Measurements from ENCODE around the gene SPACA9. TPM values are rescaled to one million over a fixed set of nuclear protein-coding genes. Genes with fewer than 3 reads are reported as not detected.

SPACA9 gene
- total and polyA plus RNA-seq, 2 of the 4 experiments (the other 2 are of a cell fraction): 0.90 to 4.9 TPM

DNA sequence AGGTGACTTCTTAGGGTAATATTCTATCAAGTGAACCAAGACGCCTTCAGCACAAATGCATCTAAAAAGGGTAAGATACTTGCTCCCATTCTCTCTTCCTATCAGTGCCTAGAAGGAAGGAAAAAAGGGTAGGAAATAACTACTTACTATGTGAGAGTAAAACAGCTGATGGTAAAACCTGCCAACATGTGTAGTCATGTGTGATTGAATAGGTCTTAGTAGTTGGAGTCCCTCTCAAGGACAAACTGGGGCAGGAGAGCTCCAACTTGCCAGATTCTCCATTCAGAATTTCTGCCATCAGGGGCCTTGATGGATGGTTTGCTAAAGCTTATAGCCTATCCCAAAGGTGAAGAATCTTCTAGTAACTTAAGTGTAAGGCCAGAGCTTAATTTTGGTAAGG is 60.5 kb downstream of the SPACA9 start:
- TF ChIP-seq, protein P1, sequence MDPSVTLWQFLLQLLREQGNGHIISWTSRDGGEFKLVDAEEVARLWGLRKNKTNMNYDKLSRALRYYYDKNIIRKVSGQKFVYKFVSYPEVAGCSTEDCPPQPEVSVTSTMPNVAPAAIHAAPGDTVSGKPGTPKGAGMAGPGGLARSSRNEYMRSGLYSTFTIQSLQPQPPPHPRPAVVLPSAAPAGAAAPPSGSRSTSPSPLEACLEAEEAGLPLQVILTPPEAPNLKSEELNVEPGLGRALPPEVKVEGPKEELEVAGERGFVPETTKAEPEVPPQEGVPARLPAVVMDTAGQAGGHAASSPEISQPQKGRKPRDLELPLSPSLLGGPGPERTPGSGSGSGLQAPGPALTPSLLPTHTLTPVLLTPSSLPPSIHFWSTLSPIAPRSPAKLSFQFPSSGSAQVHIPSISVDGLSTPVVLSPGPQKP (IDR thresholded peaks at IDR 0.05; ENCODE audit: borderline replicate concordance, low read depth, low read length): no peak
- no peak for TF ChIP-seq FOS (IDR thresholded peaks at IDR 0.05; ENCODE audit: low read depth, low read length)
- TF ChIP-seq, protein P2, sequence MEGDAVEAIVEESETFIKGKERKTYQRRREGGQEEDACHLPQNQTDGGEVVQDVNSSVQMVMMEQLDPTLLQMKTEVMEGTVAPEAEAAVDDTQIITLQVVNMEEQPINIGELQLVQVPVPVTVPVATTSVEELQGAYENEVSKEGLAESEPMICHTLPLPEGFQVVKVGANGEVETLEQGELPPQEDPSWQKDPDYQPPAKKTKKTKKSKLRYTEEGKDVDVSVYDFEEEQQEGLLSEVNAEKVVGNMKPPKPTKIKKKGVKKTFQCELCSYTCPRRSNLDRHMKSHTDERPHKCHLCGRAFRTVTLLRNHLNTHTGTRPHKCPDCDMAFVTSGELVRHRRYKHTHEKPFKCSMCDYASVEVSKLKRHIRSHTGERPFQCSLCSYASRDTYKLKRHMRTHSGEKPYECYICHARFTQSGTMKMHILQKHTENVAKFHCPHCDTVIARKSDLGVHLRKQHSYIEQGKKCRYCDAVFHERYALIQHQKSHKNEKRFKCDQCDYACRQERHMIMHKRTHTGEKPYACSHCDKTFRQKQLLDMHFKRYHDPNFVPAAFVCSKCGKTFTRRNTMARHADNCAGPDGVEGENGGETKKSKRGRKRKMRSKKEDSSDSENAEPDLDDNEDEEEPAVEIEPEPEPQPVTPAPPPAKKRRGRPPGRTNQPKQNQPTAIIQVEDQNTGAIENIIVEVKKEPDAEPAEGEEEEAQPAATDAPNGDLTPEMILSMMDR (conservative IDR thresholded peaks at IDR 0.05; ENCODE audit: low read depth, low read length): no peak
- no peak for TF ChIP-seq POLR2A (IDR thresholded peaks at IDR 0.05; ENCODE audit: low read depth, low read length)
- TF ChIP-seq RAD21 (IDR thresholded peaks at IDR 0.05; ENCODE audit: low read length): no peak
- TF ChIP-seq, protein P3, sequence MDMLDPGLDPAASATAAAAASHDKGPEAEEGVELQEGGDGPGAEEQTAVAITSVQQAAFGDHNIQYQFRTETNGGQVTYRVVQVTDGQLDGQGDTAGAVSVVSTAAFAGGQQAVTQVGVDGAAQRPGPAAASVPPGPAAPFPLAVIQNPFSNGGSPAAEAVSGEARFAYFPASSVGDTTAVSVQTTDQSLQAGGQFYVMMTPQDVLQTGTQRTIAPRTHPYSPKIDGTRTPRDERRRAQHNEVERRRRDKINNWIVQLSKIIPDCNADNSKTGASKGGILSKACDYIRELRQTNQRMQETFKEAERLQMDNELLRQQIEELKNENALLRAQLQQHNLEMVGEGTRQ (IDR thresholded peaks at IDR 0.05; ENCODE audit: low read depth, low read length): no peak
- no peak for TF ChIP-seq BHLHE40 (IDR thresholded peaks at IDR 0.05; ENCODE audit: low read depth, low read length)
- TF ChIP-seq CEBPB (IDR thresholded peaks at IDR 0.05; ENCODE audit: low read depth, low read length): no peak
- TF ChIP-seq NFE2L2 (IDR thresholded peaks at IDR 0.05; ENCODE audit: low read depth, low read length): no peak
- TF ChIP-seq RFX5 (IDR thresholded peaks at IDR 0.05; ENCODE audit: low read depth, low read length): no peak
- TF ChIP-seq MAZ (IDR thresholded peaks at IDR 0.05; ENCODE audit: borderline replicate concordance, low read depth, low read length): no peak
- no peak for TF ChIP-seq MXI1 (IDR thresholded peaks at IDR 0.05; ENCODE audit: borderline replicate concordance, low read depth, low read length)
- TF ChIP-seq MAFK (IDR thresholded peaks at IDR 0.05; ENCODE audit: low read depth, low read length): no peak
- no peak for TF ChIP-seq CHD1 (IDR thresholded peaks at IDR 0.05; ENCODE audit: low read depth, low read length)
- TF ChIP-seq RCOR1 (IDR thresholded peaks at IDR 0.05; ENCODE audit: insufficient replicate concordance, low read length): no peak
- TF ChIP-seq SMC3 (IDR thresholded peaks at IDR 0.05; ENCODE audit: low read depth, low read length): no peak
- H3K4me2 ChIP-seq (ENCODE audit: low read depth, low read length): no peak overlapping the region
- ATAC-seq (ENCODE audit: low read depth): no peak
- H3K4me3 ChIP-seq (ENCODE audit: insufficient read depth, low read depth, low read length): no peak overlapping the region
- no CpG with 5 or more reads among the region's 1 CpG for WGBS, 2 experiments (ENCODE audit: extremely low coverage in 2 of 2, insufficient read length in 1 of 2)
- ChIA-PET POLR2A (ENCODE audit: unreplicated experiment) (no interaction called here), CTCF (interaction anchor here (0.6 to 1.6 kb wide), 2 partner anchors 8 to 205 kb away, joined by 3 to 4 read pairs; no protein-coding TSS in a partner anchor)
- BruUV-seq (replicated peaks): no TSS peak
- H3K23ac ChIP-seq (ENCODE audit: low read depth, low read length): no peak overlapping the region
- H3K9me3 ChIP-seq (ENCODE audit: control insufficient read depth, insufficient read depth, low read length): no peaks in the 10 kb centered on the region
- H2BK5ac ChIP-seq (ENCODE audit: low read depth, low read length, poor library complexity, severe bottlenecking): no peak overlapping the region
- H2BK15ac ChIP-seq (ENCODE audit: low read depth, low read length): no peak overlapping the region
- H2AK9ac ChIP-seq (replicated peaks; ENCODE audit: low read depth, low read length, poor library complexity): no peak overlapping the region
- H4K8ac ChIP-seq (ENCODE audit: low read depth in 2 of 2, low read length in 2 of 2): no peak overlapping the region
- H4K20me1 ChIP-seq (ENCODE audit: insufficient read depth, low read length): peaks cover 32% of the 10 kb centered on the region; the same call in 1 of the 2 replicates
- H2BK20ac ChIP-seq (ENCODE audit: low read depth, low read length): no peak overlapping the region
- no peaks in the 10 kb centered on the region for H3K36me3 ChIP-seq (ENCODE audit: control insufficient read depth, insufficient read depth, low read length)
- H3K4ac ChIP-seq (ENCODE audit: low read depth, low read length): no peak overlapping the region
- no peak overlapping the region for H4K5ac ChIP-seq (ENCODE audit: low read depth, low read length)
- H2BK120ac ChIP-seq (ENCODE audit: low read depth, low read length): no peak overlapping the region
- H3K56ac ChIP-seq (ENCODE audit: extremely low read depth, insufficient read depth, low read length): no peak overlapping the region
- H3K79me1 ChIP-seq (ENCODE audit: low read depth in 1 of 2, low read length in 2 of 2): peaks cover 42 to 85% of the 10 kb centered on the region in 2 experiments
- no peak overlapping the region for H3K18ac ChIP-seq (ENCODE audit: low read depth, low read length)
- no peak overlapping the region for H3K9ac ChIP-seq (ENCODE audit: low read depth, low read length)
- DNase-seq: no peak
- intact Hi-C loops (cut with micrococcal nuclease) (no loop called here), dilution Hi-C loops (cut with HindIII; ENCODE audit: low sequenced_read_pairs, unreplicated experiment) (no loop called here), in situ Hi-C loops (cut with MboI; ENCODE audit: low sequenced_read_pairs) (no loop called here)
- no peak overlapping the region for H2AFZ ChIP-seq (replicated peaks; ENCODE audit: low read length, poor library complexity)
- H3K27ac ChIP-seq (ENCODE audit: insufficient read depth, low read length): no peak overlapping the region
- H4K91ac ChIP-seq (ENCODE audit: insufficient read depth, low read depth, low read length): no peak overlapping the region
- H2AK5ac ChIP-seq (ENCODE audit: low read depth, low read length): no peak overlapping the region
- H3K4me1 ChIP-seq (ENCODE audit: control insufficient read depth, insufficient read depth, low read length): peaks cover 13% of the 10 kb centered on the region
- no peaks in the 10 kb centered on the region for H3K27me3 ChIP-seq (ENCODE audit: control insufficient read depth, insufficient read depth, low read length)
- H3K14ac ChIP-seq (replicated peaks; ENCODE audit: low read depth, low read length): no peak overlapping the region
- H3K9me1 ChIP-seq (ENCODE audit: insufficient read depth, low read length): peaks cover 9% of the 10 kb centered on the region
